ENCODE data around the gene ZNF107. TPM values are rescaled to one million over a fixed set of nuclear protein-coding genes. Genes with fewer than 3 reads are reported as not detected.

Gene ZNF107
- total and polyA plus RNA-seq, 2 donors (not counting 1 experiment from before 2014, with no cell fraction given), result 22.0 to 70.7 TPM

GRCh38 chr7:64636386-64636785 lies 29.5 kb upstream of the ZNF107 start:
- no peaks in the 10 kb centered on the region for H3K9me3 ChIP-seq (ENCODE audit: control extremely low read depth in 1 of 3, control insufficient read depth in 2 of 3, insufficient read depth in 1 of 3, low read length in 2 of 3)
- ChIA-PET POLR2A (no interaction called here), CTCF (no interaction called here)
- H3K27me3 ChIP-seq (replicated peaks in 1 of 4; ENCODE audit: control extremely low read depth in 1 of 4, control insufficient read depth in 3 of 4, insufficient read depth in 4 of 4, low read length in 3 of 4), result no peaks in the 10 kb centered on the region
- intact Hi-C loops (cut with micrococcal nuclease), result loop anchor here (10.0 kb wide), 1 partner anchor 668 kb away; no protein-coding TSS in a partner anchor
- no peak overlapping the region for H3K4me3 ChIP-seq (ENCODE audit: control extremely low read depth in 1 of 5, extremely low read depth in 1 of 5, insufficient read depth in 1 of 5, low read depth in 2 of 5, low read length in 4 of 5)
- H3K4me2 ChIP-seq (replicated peaks; ENCODE audit: low read depth, low read length, poor library complexity, severe bottlenecking), result no peak overlapping the region
- H3K4me1 ChIP-seq (ENCODE audit: control insufficient read depth in 2 of 2, insufficient read depth in 2 of 2, low read length in 2 of 2), result no peaks in the 10 kb centered on the region
- H3K36me3 ChIP-seq (replicated peaks in 1 of 2; ENCODE audit: control extremely low read depth in 1 of 2, control insufficient read depth in 1 of 2, extremely low read depth in 1 of 2, insufficient read depth in 2 of 2, low read length in 1 of 2), result no peaks in the 10 kb centered on the region
- WGBS (ENCODE audit: insufficient coverage), result 64% methylated on average over 4 of the region's 4 CpGs
- no peaks in the 10 kb centered on the region for H4K20me1 ChIP-seq (ENCODE audit: control insufficient read depth, insufficient read depth, low read length, poor library complexity, severe bottlenecking)
- Mint-ChIP-seq H3K27me3 (no peaks in the 10 kb centered on the region), H3K4me3 (no peak overlapping the region), H3K27ac (no peak overlapping the region), H3K4me1 (no peaks in the 10 kb centered on the region), H3K9me3 (ENCODE audit: insufficient read depth) (no peaks in the 10 kb centered on the region)
- DNase-seq (no peak), ATAC-seq (ENCODE audit: low read depth) (peak; percentile 33)
- H2AFZ ChIP-seq (ENCODE audit: insufficient read depth, low read depth, low read length, poor library complexity, severe bottlenecking), result no peak overlapping the region
- TF ChIP-seq CTCF (IDR thresholded peaks at IDR 0.05) (peak; percentile 43), EZH2 (IDR thresholded peaks at IDR 0.05; ENCODE audit: borderline replicate concordance, insufficient read depth, low read depth, low read length, poor library complexity, severe bottlenecking) (no peak)
- no peaks in the 10 kb centered on the region for H3K79me2 ChIP-seq (ENCODE audit: control insufficient read depth, insufficient read depth, low read length)
- H3K9ac ChIP-seq (ENCODE audit: low read length), result no peak overlapping the region
- no peak overlapping the region for H3K27ac ChIP-seq (ENCODE audit: low read length in 2 of 2)

DNA sequence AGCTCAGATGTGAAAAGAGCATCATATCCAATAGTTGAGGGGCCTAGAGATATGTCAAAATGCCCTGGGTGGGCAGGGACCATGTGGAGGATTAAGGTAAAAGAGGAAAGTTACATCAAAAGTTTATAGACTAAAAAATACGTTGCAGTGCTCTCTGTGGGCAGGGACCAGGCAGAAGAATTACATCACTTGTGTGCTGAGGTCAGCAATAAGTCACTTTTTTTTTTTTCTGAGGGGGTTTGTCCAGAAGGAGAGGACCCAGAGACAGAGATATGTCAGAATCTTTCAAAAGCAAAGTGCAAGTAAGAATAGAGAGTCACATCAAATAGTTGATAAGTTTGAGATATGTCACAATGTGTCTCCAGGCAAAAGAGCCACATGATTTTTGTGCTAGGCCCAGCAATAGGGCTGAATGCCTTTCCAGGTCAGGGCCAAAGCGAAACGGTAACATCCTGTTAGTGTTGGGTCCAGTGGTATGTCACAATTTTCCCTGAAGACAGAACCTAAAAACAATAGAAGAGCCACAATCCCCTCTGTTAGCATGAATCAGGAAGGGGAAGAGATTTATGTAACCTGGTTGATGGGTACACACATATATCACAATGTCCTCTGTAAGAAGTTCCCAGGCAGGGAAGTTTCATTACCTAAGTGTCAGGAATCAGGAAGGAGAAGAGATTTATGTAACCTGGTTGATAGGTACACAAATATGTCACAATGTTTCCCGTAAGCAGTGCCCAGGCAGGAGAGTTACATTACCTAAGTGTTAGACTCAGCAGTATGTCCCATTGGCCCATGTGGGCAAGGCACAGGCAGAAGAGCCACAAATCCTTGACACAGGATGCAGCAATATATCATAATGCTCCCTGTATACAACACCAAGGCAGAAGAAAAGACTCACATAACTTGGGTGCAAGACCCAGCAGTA lies 28.1 kb upstream of the ZNF107 start:
- Histone ChIP-seq H3K36me3 (replicated peaks in 1 of 2; ENCODE audit: control extremely low read depth in 1 of 2, control insufficient read depth in 1 of 2, extremely low read depth in 1 of 2, insufficient read depth in 2 of 2, low read length in 1 of 2) (no peaks in the 10 kb centered on the region), H3K9ac (ENCODE audit: low read length) (no peak overlapping the region), H3K79me2 (ENCODE audit: control insufficient read depth, insufficient read depth, low read length) (no peaks in the 10 kb centered on the region), H3K4me3 (ENCODE audit: control extremely low read depth in 1 of 5, extremely low read depth in 1 of 5, insufficient read depth in 1 of 5, low read depth in 2 of 5, low read length in 4 of 5) (no peak overlapping the region), H3K27me3 (replicated peaks in 1 of 4; ENCODE audit: control extremely low read depth in 1 of 4, control insufficient read depth in 3 of 4, insufficient read depth in 4 of 4, low read length in 3 of 4) (no peaks in the 10 kb centered on the region), H3K9me3 (ENCODE audit: control extremely low read depth in 1 of 3, control insufficient read depth in 2 of 3, insufficient read depth in 1 of 3, low read length in 2 of 3) (no peaks in the 10 kb centered on the region), H3K4me2 (replicated peaks; ENCODE audit: low read depth, low read length, poor library complexity, severe bottlenecking) (no peak overlapping the region), H2AFZ (ENCODE audit: insufficient read depth, low read depth, low read length, poor library complexity, severe bottlenecking) (peak overlapping the region; percentile 19), H3K4me1 (ENCODE audit: control insufficient read depth in 2 of 2, insufficient read depth in 2 of 2, low read length in 2 of 2) (no peaks in the 10 kb centered on the region), H4K20me1 (ENCODE audit: control insufficient read depth, insufficient read depth, low read length, poor library complexity, severe bottlenecking) (no peaks in the 10 kb centered on the region), H3K27ac (ENCODE audit: low read length in 2 of 2) (no peak overlapping the region)
- TF ChIP-seq CTCF (IDR thresholded peaks at IDR 0.05), result no peak
- no peak for TF ChIP-seq EZH2 (IDR thresholded peaks at IDR 0.05; ENCODE audit: borderline replicate concordance, insufficient read depth, low read depth, low read length, poor library complexity, severe bottlenecking)
- peak overlapping the region; percentile 4 for H3K27ac Mint-ChIP-seq
- H3K27me3 Mint-ChIP-seq, result no peaks in the 10 kb centered on the region
- ATAC-seq (ENCODE audit: low read depth) (no peak), DNase-seq (no peak)
- H3K4me3 Mint-ChIP-seq, result no peak overlapping the region
- H3K9me3 Mint-ChIP-seq (ENCODE audit: insufficient read depth), result no peaks in the 10 kb centered on the region
- intact Hi-C loops (cut with micrococcal nuclease), result loop anchor here (10.0 kb wide), 1 partner anchor 667 kb away; no protein-coding TSS in a partner anchor
- ChIA-PET POLR2A (no interaction called here), CTCF (no interaction called here)
- 79% methylated on average over 1 of the region's 4 CpGs for WGBS (ENCODE audit: insufficient coverage)
- H3K4me1 Mint-ChIP-seq, result no peaks in the 10 kb centered on the region

Measured in B cell (primary cell).